ENCODE data around the gene ADGRV1.

Gene ADGRV1

GRCh38 chr5:90558344-90559192 lies at the start of gene ADGRV1:
Gene ADGRV1 (plus strand): TSS chr5:90558797. CDS start chr5:90558896, 99 bp downstream.
- peak; percentile 6 for DNase-seq (ENCODE audit: low read depth)

DNA sequence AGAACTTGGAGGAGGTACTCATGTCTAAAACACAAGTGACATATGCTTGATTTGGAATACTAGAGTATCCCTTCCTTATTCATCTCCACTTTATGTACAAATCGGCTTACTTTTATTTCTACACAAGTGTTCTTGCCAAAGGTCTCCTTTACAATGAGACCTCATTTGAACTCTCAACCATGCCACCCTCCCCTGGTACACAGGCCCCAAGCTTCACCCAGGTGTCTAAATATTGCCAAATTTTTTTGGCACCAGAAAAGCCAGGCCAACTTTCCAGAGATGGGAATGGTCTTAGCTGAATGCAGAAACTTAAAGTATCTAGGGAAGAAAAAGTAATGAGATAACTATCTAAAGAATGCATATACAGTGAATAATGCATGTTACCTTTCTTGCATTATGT lies 48.2 kb upstream of the ADGRV1 start:
- DNase-seq (ENCODE audit: low read depth), result no peak

DNA sequence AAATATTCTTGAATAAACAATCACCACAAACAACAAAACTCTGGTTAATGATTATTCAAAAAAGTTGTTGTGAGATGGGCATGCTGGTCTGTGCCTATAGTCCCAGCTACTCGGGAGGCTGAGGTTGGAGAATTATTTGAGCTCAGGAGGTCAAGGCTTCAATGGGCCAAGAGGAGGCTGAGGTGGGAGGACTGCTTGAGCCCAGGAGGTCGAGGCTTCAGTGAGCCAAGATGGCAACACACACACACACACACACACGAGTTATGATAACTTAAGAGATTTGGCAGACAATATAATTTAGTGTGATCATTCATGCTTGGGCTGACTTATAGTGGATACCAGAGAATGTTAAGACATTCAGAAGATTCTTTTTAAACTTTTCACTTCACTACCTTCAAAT lies 44.1 kb upstream of the ADGRV1 start:
- DNase-seq (ENCODE audit: low read depth), result no peak

- DNase-seq (ENCODE audit: low read depth), result no peak
Measured at GRCh38 chr5:90518661-90519060, 39.9 kb upstream of the ADGRV1 start.

GRCh38 chr5:90519081-90519480 lies 39.5 kb upstream of the ADGRV1 start:
- DNase-seq (ENCODE audit: low read depth), result no peak

GRCh38 chr5:90528601-90529193 lies 29.9 kb upstream of the ADGRV1 start:
- no peak for DNase-seq (ENCODE audit: low read depth)

DNA sequence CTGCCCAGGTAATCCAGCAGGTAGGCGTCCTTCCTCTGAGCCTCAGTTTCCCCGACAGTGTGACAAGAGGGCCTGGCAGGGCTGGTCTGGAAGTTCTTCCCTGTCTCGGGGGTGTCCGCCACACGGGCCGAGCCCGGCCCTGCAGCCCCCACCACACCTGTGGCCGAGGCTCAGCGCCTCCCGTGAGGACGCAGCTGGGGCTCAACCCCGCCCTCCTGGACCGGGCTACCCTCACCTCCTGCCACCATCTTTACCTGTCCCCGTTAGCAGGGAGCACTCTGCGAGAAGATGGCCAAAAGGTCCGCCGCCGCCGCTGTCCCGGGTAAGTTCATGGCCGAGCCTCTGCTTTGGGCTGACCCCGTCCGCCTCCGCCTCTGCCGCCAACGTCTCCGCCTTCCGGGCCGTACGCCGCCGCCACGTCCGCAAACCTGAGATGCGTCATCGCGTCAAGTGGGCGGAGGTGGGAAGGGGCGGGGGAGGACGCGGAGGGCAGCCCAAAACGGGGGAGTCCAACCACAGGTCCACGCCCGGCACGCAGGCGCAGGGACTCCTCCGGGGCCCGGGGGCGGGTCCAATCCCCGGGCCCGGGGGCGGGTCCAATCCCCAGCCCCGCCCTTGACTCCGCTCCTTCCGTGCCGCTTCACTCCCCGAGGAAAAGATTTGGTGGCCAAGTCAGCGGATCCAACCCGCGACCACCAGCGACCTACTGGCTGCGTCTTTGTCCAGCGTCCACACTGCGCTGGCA lies 29.2 kb upstream of the ADGRV1 start, which contains the start of gene LYSMD3:
Gene LYSMD3, minus strand, starts transcription at position 391 of the 745 bp plus-strand sequence. CDS start 4,295 bp downstream, outside the sequence.
- DNase-seq (ENCODE audit: low read depth), result peak; percentile 93

DNA sequence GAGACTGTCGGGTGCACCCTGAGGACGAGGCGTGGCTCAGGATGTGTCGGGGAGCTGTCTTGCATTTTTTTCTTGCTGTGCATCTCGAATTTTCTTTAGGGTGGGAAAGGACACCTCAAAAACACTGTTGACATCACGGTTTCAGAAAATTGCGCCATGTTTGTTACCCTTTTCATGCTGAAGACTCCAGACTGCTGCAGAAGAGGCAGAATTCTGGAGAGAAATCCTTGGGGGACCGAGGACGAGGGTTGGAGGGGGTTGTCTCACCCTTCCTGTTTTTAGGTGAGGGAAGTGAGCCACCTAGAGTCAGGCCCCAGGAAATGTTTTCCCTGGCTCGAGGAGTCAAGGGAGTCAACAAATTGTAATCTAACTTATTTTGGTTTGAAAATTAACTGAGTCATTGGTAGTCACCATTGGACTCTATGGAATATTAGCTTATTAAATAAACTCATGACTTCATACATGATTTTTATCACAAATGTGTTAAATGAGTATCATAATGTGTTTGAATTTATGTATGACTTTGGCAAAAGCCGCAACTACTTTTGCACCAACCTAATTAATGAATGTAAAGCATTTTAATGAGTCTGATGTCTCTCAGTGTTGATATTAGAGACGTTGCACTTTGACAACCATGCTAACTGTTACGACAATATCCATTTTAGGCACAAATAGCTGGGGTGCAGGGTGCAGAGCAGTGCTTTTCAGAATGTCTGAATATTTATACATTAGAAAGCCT lies 28.5 kb upstream of the ADGRV1 start:
- DNase-seq (ENCODE audit: low read depth), result peak; percentile 74

DNA sequence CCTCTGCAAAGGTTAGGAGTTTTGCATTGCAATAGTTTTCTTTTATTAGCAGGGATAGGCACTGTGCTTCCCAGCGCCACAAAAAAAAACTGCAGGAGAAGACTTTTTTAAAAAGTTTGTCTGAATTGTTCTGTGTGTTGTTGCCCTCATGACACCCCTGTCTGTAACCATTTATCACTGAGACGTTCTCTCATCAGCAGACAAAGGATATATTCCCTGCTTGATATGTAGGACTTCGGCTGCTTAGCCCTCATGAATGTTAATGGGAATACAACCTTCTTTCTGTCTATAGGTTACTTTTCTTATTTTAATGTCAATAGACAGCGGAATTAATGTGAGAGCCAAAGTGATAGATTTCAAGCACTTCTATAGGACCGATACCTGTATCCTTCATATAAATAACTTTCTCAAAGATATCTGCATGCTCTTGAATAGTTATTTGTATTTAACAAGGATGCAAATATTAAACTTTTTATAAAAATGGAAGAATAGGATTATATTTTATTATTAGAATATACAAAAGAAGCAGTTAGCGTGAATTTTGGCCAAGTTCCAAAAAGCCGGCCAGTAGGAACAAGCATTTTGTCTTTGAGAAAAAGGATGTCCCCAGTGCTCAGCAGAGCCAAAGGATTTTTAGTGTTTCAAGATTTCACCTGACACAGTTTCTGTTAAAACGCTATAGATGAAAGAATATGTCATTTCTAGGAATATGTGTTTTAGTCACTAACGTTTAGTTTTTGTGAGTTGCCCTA lies 27.7 kb upstream of the ADGRV1 start:
- DNase-seq (ENCODE audit: low read depth), result no peak

DNA sequence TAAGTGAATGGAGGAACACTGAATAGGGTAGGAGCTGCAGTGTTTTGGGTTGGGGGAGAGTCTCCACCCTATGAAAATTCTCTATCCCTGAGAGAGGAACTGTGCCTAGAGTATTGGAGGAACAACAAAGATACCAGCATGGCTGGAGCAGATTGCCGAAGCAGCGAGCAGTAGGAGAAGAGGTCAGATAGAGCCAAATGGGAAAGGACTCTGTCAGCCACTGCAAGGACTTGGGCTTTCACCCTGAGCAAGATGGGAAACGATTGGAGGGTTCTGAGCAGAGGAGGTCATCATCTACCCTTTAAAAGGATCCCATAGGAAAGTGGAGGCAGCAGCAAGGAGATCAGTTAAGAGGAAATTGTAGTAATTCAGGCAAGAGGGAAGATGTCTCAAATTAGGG lies 24.8 kb upstream of the ADGRV1 start:
- no peak for DNase-seq (ENCODE audit: low read depth)

DNA sequence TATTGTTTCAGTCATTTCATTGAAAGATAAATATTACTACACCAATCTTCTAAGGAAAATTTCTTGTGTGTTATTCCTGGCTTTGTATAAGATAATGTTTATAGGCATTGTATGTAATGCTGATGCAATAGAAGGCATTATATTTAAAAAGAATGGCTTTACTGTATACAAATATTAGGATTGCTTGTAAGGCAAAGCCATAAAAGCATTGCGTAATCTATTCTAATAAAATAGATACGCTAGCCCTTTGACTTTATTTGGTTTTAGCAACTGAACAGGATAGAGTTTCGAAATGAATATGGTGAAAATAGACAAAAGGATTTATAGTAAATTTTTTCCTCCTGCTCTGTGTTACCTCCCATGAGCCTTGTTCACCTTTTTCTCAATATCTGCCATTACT lies 23.7 kb upstream of the ADGRV1 start:
- no peak for DNase-seq (ENCODE audit: low read depth)

DNA sequence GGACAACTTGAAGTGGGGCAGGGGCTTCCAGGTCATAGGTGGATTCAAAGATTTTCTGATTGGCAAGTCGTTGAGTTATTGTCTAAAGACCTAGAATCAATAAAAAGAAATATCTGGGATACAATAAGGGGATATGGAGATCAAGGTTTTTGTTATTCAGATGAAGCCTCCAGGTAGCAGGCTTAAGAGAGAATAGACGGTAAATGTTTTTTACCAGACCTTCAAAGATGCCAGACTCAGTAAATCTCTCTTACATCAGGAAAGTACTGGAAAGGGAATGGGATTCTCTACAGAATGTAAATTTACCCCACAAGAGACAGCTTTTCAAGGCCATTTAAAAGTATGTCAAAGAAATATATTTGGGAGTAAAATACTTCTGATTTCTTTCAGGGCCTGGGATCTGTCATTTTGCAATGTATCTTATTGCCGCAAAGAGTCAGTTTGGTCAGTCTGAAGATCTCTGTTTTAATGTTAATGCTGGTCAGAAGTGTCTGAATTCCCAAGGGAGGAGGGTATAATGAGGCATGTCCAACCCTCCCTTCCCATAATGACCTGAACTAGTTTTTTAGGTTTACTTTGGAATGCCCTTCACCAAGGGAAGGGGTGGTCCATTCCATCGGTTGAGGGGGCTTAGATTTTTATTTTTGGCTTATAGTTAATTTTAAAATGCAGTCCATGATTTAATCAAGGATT lies 15.6 kb upstream of the ADGRV1 start:
- DNase-seq (ENCODE audit: low read depth), result no peak

- DNase-seq (ENCODE audit: low read depth), result no peak
Measured at GRCh38 chr5:90545511-90545910, 13.1 kb upstream of the ADGRV1 start.

- DNase-seq (ENCODE audit: low read depth), result no peak
Measured at GRCh38 chr5:90546216-90546837, 12.3 kb upstream of the ADGRV1 start.

- DNase-seq (ENCODE audit: low read depth), result no peak
Measured at GRCh38 chr5:90547072-90547536, 11.5 kb upstream of the ADGRV1 start.

DNA sequence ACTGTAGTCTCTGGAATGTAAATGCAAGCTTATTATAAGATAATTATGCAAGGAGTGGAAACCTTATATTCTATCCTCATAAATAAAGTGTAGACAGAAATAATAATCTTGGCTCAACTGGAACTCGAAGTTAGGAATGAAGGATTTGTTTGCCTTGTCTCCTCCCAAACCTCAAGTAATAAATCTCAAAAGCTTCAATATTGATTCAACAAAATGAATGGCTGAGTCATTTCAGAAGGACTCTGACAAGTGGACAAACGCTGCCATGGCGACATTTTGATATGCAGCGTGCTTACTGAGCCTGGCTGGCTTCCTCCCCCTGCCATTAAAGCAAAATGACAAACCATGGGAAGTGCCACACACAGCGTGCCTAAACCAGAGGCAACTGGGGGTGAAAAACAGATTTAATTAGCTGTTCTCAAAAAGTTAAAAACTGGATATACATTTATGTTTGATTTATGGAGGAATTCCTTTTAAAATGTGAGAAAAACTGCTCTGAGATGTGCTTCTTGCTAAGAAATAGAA lies 10.5 kb upstream of the ADGRV1 start:
- peak; percentile 37 for DNase-seq (ENCODE audit: low read depth)

- DNase-seq (ENCODE audit: low read depth), result no peak
Measured at GRCh38 chr5:90549223-90549622, 9.4 kb upstream of the ADGRV1 start.

DNA sequence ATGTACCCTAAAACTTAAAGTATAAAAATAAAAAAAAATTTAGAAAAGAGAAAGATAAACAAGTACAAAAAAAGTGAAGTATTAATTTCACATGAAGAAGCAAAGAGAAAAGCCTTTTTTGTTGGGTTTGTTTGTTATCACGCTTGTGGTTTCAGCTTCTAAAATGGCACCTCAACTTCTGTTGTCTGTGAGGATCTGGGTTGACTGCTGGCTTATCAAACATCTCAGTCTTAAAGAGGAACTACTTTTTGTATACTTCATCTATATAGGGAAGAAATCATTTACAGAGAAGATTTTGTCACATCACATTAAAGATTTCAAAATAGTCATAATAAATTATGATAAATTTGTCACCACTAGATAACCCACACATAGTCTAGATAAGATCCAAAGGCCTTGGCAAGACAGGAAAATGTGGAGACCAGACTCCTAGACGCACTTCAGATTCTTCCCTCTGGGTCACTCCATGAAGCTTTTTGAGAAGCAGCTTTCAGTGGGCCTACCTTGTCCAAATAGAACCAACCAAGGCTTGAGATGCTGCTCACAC lies 8.8 kb upstream of the ADGRV1 start:
- DNase-seq (ENCODE audit: low read depth), result no peak

DNA sequence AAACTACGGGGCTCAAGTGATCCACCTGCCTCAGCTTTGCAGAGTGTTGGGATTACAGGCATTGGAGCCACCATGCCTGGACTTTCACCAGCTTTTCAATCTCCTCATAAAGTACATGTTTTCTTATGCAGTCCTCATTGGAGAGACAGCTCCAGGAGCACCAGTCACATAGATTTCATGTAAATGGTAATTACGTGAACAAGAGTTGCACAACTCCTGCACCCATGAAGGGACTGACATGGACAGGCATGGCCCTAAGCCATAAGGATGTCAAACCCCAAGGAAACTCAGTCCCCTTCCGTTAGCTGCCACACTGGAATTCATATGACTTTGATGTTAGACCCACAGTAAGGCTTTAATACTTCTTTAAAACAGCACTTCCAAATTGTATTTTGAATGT lies 7.6 kb upstream of the ADGRV1 start:
- no peak for DNase-seq (ENCODE audit: low read depth)

DNA sequence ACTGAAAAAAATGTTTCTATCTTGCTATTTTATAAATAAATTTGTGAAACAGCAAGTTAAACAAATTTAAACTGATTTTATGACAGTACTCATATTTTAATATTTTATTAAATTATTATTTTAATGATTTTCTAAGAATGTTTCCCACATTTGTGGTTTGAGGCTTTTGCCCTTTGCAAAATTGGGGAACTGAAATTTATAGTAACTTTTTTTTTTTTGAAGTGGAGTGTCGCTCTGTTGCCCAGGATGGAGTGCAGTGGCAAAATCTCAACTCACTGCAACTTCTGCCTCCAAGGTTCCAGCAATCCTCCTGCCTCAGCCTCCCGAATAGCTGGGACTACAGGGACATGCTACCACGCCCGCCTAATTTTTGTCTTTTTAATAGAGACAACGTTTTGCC lies 7.2 kb upstream of the ADGRV1 start:
- DNase-seq (ENCODE audit: low read depth), result no peak

Data from stromal cell of bone marrow (primary cell).